ENCODE data around the gene MRPL53. TPM values are rescaled to one million over a fixed set of nuclear protein-coding genes. Genes with fewer than 3 reads are reported as not detected.

Gene MRPL53
- total and polyA plus RNA-seq, 9 of the 15 experiments (the other 6 are each of a cell fraction or from before 2014, with no cell fraction given): 11.5 to 87.9 (median 41.1) TPM

DNA sequence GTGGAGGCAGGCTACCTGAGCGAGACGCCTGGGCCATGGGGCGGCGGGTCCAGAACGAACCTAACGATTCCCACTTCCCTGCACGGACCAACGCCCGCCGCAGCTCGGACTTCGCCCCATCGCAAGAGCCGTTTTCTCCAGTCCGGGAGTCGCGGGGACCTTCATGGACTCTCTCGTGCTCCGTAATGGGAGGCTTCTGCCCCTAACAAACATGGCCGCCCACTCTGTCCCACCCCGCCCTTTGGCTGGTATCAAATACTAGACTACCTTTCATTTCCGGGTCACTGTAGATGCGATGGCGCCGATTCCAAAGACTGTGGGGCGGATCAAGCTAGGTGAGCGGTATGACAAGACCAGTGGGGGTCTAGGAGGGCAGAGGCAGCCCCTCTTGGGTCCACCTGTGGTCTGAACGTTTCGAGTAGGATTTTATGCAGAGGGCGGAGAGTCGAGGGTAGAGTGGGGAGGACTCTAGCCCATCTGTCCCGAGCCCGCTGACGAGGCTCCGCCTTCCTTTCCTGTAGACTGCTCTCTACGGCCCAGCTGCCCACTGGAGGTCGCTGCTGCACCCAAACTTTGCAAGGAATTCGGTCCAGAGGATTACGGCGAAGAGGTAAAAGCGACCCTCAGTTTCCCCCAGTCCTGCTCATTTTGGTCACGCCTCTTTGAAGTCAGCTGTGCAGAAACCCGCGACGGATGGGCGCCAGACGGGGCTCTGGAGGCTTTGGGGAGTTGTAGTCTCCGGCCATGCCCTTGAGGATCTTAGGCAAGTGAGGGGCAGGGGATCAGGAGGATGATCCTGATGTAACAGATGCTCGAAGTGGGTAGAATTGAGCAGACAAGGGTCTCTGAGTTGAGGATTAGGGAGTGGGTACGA is 10.6 kb upstream of the MRPL53 start, which contains the start of the genes CCDC142 and TTC31 (continued):
- TF ChIP-seq FOXP4 (CRISPR knock-in tag; IDR thresholded peaks at IDR 0.05; ENCODE audit: borderline replicate concordance) (no peak), CTCFL (IDR thresholded peaks at IDR 0.05; ENCODE audit: borderline replicate concordance, insufficient read depth, low read depth, low read length, poor library complexity, severe bottlenecking) (peak; percentile 55), TCF7 (IDR thresholded peaks at IDR 0.05; ENCODE audit: borderline replicate concordance) (no peak), NR1H2 (CRISPR knock-in tag; IDR thresholded peaks at IDR 0.05) (0 out of 2 replicates have a peak, but pooled peaks have one; percentile 11), POU5F1 (IDR thresholded peaks at IDR 0.05; ENCODE audit: borderline replicate concordance, low read depth, low read length, partially characterized antibody) (peak; percentile 86), YY1 (IDR thresholded peaks at IDR 0.05; ENCODE audit: borderline replicate concordance in 1 of 3, control insufficient read depth in 1 of 3, extremely low read depth in 1 of 3, insufficient read depth in 3 of 3, insufficient read length in 1 of 3, insufficient replicate concordance in 2 of 3, low read depth in 1 of 3, low read length in 2 of 3) (peak; percentile 98 to 100 (median 99)), RBFOX2 (IDR thresholded peaks at IDR 0.05; ENCODE audit: low read depth, low read length) (peak; percentile 83), ZKSCAN8 (CRISPR knock-in tag; IDR thresholded peaks at IDR 0.05) (no peak), POLR3A (IDR thresholded peaks at IDR 0.05; ENCODE audit: borderline replicate concordance, extremely low read depth, insufficient read depth, insufficient read length) (no peak), ZNF263 (CRISPR knock-in tag; IDR thresholded peaks at IDR 0.05; ENCODE audit: borderline replicate concordance) (peak; percentile 86), DNMT1 (IDR thresholded peaks at IDR 0.05) (peak; percentile 77; the same call in 1 of the 2 replicates), SIRT6 (IDR thresholded peaks at IDR 0.05; ENCODE audit: low read depth, low read length) (no peak), POLR2G (IDR thresholded peaks at IDR 0.05; ENCODE audit: low read depth, low read length) (peak; percentile 70), TOE1 (IDR thresholded peaks at IDR 0.05; ENCODE audit: borderline replicate concordance) (peak; percentile 83), TOE1 (CRISPR knock-in tag; IDR thresholded peaks at IDR 0.05; ENCODE audit: borderline replicate concordance, low read depth) (no peak), RBM25 (IDR thresholded peaks at IDR 0.05; ENCODE audit: low read depth, low read length, severe bottlenecking) (no peak)
- TF ChIP-seq, protein P1, sequence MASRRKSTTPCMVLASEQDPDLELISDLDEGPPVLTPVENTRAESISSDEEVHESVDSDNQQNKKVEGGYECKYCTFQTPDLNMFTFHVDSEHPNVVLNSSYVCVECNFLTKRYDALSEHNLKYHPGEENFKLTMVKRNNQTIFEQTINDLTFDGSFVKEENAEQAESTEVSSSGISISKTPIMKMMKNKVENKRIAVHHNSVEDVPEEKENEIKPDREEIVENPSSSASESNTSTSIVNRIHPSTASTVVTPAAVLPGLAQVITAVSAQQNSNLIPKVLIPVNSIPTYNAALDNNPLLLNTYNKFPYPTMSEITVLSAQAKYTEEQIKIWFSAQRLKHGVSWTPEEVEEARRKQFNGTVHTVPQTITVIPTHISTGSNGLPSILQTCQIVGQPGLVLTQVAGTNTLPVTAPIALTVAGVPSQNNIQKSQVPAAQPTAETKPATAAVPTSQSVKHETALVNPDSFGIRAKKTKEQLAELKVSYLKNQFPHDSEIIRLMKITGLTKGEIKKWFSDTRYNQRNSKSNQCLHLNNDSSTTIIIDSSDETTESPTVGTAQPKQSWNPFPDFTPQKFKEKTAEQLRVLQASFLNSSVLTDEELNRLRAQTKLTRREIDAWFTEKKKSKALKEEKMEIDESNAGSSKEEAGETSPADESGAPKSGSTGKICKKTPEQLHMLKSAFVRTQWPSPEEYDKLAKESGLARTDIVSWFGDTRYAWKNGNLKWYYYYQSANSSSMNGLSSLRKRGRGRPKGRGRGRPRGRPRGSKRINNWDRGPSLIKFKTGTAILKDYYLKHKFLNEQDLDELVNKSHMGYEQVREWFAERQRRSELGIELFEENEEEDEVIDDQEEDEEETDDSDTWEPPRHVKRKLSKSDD (conservative IDR thresholded peaks at IDR 0.05; ENCODE audit: low read length): 0 out of 2 replicates have a peak, but pooled peaks have one; percentile 59
